ENCODE data around the gene TRIP13. TPM values are rescaled to one million over a fixed set of nuclear protein-coding genes. Genes with fewer than 3 reads are reported as not detected.
A peak's percentile ranks its signal among the peaks of the same experiment; 100 is the strongest.

Gene TRIP13
- total RNA-seq, 6 experiments from 2014 or later, result 0.15 to 3.2 (median 0.70) TPM

GRCh38 chr5:943201-943917, 50.7 kb downstream of the TRIP13 start:
- Histone ChIP-seq H3K36me3 (no peaks in the 10 kb centered on the region), H3K27me3 (no peaks in the 10 kb centered on the region), H3K27ac (no peak overlapping the region), H3K4me1 (no peaks in the 10 kb centered on the region), H3K4me3 (no peak overlapping the region), H3K9me3 (no peaks in the 10 kb centered on the region)
- DNase-seq, result peak in 1 of 3 donors; percentile 24
- 68% methylated on average over 8 of the region's 11 CpGs for WGBS (ENCODE audit: insufficient coverage, low coverage, low lambda C conversion rate, missing lambda C conversion rate)
- no peak for ATAC-seq
- TF ChIP-seq POLR2A (IDR thresholded peaks at IDR 0.05) (no peak), CTCF (IDR thresholded peaks at IDR 0.05) (no peak)
- intact Hi-C loops (cut with DNase I), result no loop called here

- Histone ChIP-seq H3K4me1 (no peaks in the 10 kb centered on the region), H3K27ac (no peak overlapping the region), H3K4me3 (no peak overlapping the region), H3K36me3 (no peaks in the 10 kb centered on the region), H3K9me3 (no peaks in the 10 kb centered on the region), H3K27me3 (no peaks in the 10 kb centered on the region)
- ATAC-seq (no peak), DNase-seq (no peak)
- intact Hi-C loops (cut with DNase I), result no loop called here
- WGBS (ENCODE audit: insufficient coverage, low coverage, low lambda C conversion rate, missing lambda C conversion rate), result 59% methylated on average over 3 of the region's 7 CpGs
- TF ChIP-seq POLR2A (IDR thresholded peaks at IDR 0.05) (no peak), CTCF (IDR thresholded peaks at IDR 0.05) (no peak)
Measured at GRCh38 chr5:943918-944620, 51.4 kb downstream of the TRIP13 start.

GRCh38 chr5:944621-944927, 51.9 kb downstream of the TRIP13 start:
- WGBS (ENCODE audit: insufficient coverage, low coverage, low lambda C conversion rate, missing lambda C conversion rate), result 55% methylated on average over 6 of the region's 6 CpGs
- H3K4me3 ChIP-seq, result no peak overlapping the region
- no peaks in the 10 kb centered on the region for H3K9me3 ChIP-seq
- no peaks in the 10 kb centered on the region for H3K27me3 ChIP-seq
- ATAC-seq, result no peak
- intact Hi-C loops (cut with DNase I), result no loop called here
- H3K27ac ChIP-seq, result no peak overlapping the region
- TF ChIP-seq CTCF (IDR thresholded peaks at IDR 0.05) (no peak), POLR2A (IDR thresholded peaks at IDR 0.05) (no peak)
- H3K4me1 ChIP-seq, result no peaks in the 10 kb centered on the region
- peak in 1 of 3 donors; percentile 28 for DNase-seq
- H3K36me3 ChIP-seq, result no peaks in the 10 kb centered on the region

GRCh38 chr5:944992-945685, 52.5 kb downstream of the TRIP13 start:
- WGBS (ENCODE audit: insufficient coverage, low coverage, low lambda C conversion rate, missing lambda C conversion rate), result 64% methylated on average over 9 of the region's 12 CpGs
- ATAC-seq (peak in 1 of 4 donors; percentile 9), DNase-seq (peak in 1 of 3 donors; percentile 21)
- no peaks in the 10 kb centered on the region for H3K4me1 ChIP-seq
- H3K27ac ChIP-seq, result no peak overlapping the region
- no peaks in the 10 kb centered on the region for H3K27me3 ChIP-seq
- no peak for TF ChIP-seq CTCF (IDR thresholded peaks at IDR 0.05)
- no peak for TF ChIP-seq POLR2A (IDR thresholded peaks at IDR 0.05)
- H3K9me3 ChIP-seq, result no peaks in the 10 kb centered on the region
- intact Hi-C loops (cut with DNase I), result no loop called here
- no peak overlapping the region for H3K4me3 ChIP-seq
- no peaks in the 10 kb centered on the region for H3K36me3 ChIP-seq

Measured in right lobe of liver (tissue), 6 donors.